ENCODE measurements around the gene FCAR. TPM values are rescaled to one million over a fixed set of nuclear protein-coding genes. Genes with fewer than 3 reads are reported as not detected.
"Not testable (repeated sequence)": the region's sequence is repeated elsewhere in the genome, so short reads cannot be mapped to it uniquely, and the experiment has no call there.

FCAR gene
- total RNA-seq, 2 experiments from 2014 or later: not detected

DNA sequence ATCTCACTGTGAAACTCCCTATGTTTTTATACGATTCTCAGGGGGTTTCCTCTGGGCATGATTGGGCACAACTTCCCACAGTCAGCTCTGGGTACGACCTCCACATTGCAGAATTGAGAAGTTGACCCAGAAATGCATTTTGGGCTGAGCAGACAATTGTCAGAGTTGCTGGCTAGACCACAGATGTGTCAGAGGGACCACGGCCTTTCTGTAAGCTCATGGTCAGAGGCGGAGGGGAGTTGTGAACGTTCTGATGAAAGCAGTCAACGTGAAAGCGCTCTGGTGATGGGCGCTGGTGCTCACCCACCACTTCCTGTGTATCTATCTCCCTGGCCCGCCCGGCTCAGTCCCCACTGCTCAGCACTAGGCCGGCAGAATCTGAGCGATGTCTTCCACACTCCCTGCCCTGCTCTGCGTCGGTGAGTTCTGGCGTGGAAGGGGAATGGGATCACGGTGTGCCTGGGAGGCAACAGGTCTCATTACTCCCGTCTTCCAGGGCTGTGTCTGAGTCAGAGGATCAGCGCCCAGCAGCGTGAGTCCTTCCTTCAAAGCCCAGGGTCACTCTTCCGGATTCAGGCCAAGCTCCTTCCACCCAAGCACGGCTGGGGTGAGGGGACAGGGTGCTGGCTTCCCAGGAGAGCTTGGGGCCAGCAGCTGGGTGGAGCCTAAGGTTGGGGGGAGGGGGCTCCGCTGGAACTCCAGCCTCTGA is 31.9 kb downstream of the FCAR start, which contains the start of gene NCR1:
TSS of gene NCR1 (plus strand) at position 346 of the 709 bp plus-strand sequence. CDS start at position 386, 40 bp downstream.
- Mint-ChIP-seq H3K36me3 (no peaks in the 10 kb centered on the region), H3K27me3 (peaks cover 21% of the 10 kb centered on the region), H3K27ac (no peak within 1 kb of the TSS), H3K9me3 (no peaks in the 10 kb centered on the region), H3K4me1 (peaks cover 5% of the 10 kb centered on the region), H3K4me3 (no peak within 1 kb of the TSS)
- no peak for DNase-seq

DNA sequence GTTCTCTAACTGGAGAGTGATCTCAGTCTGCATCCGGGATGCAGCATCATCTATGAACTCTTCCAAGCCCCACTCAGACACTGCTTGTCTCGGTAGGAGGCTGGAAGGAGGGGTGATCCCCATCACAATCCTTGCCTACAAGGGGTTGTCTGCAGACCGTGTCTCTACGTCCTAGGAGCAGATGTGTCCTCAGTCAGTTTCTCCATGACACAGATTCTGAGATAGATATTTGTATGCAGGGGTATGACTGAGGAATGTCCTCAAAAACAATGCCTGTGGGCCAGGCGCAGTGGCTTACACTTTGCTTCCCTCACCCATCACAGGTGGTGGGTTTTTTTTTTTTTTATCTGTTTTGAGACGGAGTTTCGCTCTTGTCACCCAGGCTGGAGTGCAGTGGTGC is 32.8 kb downstream of the FCAR start:
- Mint-ChIP-seq H3K9me3 (no peaks in the 10 kb centered on the region), H3K4me3 (no peak overlapping the region), H3K4me1 (peaks cover 5% of the 10 kb centered on the region), H3K27ac (no peak overlapping the region), H3K36me3 (no peaks in the 10 kb centered on the region), H3K27me3 (peaks cover 23% of the 10 kb centered on the region)
- DNase-seq: no peak

DNA sequence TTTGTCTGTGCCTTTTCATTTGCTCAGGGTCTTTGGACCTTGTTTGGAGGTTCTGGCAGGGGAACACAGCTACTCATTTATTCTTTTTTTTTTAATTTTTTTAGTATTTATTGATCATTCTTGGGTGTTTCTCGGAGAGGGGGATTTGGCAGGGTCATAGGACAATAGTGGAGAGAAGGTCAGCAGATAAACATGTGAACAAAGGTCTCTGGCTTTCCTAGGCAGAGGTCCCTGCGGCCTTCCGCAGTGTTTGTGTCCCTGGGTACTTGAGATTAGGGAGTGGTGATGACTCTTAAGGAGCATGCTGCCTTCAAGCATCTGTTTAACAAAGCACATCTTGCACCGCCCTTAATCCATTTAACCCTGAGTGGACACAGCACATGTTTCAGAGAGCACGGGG is 33.9 kb downstream of the FCAR start:
- not testable (repeated sequence) for DNase-seq, H3K9me3 Mint-ChIP-seq, H3K27ac Mint-ChIP-seq, H3K36me3 Mint-ChIP-seq, H3K4me3 Mint-ChIP-seq, H3K4me1 Mint-ChIP-seq
- H3K27me3 Mint-ChIP-seq: peaks cover 23% of the 10 kb centered on the region

DNA sequence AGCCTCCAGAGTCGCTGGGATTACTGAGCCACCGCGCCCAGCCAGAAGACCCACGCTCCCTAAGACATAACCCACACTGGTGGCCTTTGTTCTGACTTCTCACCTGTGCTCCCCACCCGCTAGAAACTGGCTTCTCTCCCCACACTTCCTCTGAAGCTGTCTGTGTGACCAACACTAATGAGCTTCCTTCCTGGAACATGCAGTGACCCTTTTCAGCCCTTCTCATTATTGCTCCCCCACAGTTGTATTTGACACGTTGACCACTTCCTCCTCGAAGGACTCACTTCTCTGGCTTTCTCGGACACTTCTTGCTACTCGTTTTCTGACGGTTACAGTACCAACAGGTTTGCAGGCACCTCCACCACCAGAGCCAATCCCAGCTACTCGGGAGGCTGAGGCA is 42.8 kb downstream of the FCAR start:
- DNase-seq: no peak
- peaks cover 2% of the 10 kb centered on the region for H3K4me1 Mint-ChIP-seq
- H3K27ac Mint-ChIP-seq: no peak overlapping the region
- H3K36me3 Mint-ChIP-seq: no peaks in the 10 kb centered on the region
- H3K9me3 Mint-ChIP-seq: no peaks in the 10 kb centered on the region
- peaks cover 25% of the 10 kb centered on the region for H3K27me3 Mint-ChIP-seq
- H3K4me3 Mint-ChIP-seq: no peak overlapping the region

DNA sequence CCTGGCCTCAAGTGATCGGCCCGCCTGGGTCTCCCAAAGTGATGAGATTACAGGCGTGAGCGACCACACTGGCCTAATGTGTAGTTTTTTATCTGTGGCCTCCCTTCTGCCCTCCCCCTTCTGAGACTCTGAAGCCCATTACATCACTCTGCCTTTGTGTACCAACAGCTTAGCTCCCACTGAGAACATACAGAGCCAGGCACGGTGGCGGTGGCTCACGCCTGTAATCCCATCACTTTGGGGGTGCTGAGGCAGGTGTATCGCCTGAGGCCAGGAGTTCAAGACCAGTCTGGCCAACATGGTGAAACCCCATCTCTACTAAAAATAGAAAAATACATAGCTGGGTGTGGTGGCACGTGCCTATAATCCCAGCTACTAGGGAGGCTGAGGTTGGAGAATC is 44.5 kb downstream of the FCAR start:
- Mint-ChIP-seq H3K27ac (no peak overlapping the region), H3K36me3 (no peaks in the 10 kb centered on the region), H3K9me3 (no peaks in the 10 kb centered on the region), H3K4me1 (peaks cover 2% of the 10 kb centered on the region), H3K4me3 (no peak overlapping the region), H3K27me3 (peaks cover 25% of the 10 kb centered on the region)
- DNase-seq: no peak

DNA sequence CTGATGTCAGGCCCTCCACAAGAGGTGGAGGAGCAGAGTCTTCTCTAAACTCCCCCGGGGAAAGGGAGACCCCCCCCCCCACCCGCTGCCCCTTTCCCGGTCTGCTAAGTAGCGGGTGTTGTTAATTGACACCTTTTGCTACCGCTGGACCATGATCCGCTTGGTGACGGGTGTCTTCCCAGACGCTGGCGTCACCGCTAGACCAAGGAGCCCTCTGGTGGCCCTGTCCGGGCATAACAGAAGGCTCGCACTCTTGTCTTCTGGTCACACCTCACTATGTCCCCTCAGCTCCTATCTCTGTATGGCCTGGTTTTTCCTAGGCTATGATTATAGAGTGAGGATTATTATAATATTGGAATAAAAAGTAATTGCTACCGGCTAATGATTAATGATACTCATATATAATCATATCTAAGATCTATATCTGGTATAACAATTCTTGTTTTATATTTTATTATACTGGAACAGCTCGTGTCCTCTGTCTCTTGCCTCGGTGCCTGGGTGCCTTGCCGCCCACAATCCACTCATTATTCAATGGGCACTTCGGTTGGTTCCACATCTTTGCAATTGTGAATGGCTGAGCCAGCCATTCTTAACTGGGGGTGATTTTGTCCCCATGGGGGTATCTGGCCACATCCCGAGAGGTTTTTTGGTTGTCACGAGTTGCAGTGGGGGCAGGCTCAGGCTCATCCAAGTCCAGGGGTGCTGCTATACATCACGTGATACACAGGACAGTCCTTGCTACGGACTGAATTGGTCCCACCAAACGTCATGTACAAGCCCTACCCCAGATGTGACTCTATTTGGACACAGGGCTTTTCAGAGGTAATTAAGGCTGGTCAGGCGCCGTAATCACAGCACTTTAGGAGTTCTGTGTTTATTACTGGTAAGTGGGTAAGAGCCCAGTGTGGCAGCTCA is 45.9 kb downstream of the FCAR start:
- H3K4me1 Mint-ChIP-seq, DNase-seq, H3K4me3 Mint-ChIP-seq, H3K27ac Mint-ChIP-seq, H3K9me3 Mint-ChIP-seq, H3K36me3 Mint-ChIP-seq: not testable (repeated sequence)
- peaks cover 25% of the 10 kb centered on the region for H3K27me3 Mint-ChIP-seq

DNA sequence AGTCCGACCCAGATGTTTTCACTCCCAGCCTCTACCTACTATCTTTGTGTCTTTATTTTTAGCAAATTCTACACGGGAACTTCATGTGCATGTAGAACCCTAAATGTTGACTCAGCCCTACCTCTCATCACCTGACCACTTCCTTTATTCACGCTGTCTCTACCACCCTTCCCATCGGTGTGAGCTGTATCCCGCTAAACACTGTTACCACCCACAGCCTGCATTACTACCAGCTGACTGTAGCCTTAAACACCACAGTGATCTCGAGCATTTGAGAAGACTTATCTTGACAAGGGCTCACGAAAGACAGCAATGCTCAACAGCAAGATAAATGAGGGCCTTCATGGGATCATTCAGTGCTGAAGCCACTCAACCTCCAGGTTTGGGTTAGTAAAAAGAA is 47.0 kb downstream of the FCAR start:
- H3K4me3 Mint-ChIP-seq: no peak overlapping the region
- peaks cover 25% of the 10 kb centered on the region for H3K27me3 Mint-ChIP-seq
- H3K9me3 Mint-ChIP-seq: peaks cover 7% of the 10 kb centered on the region
- H3K36me3 Mint-ChIP-seq: no peaks in the 10 kb centered on the region
- no peak overlapping the region for H3K27ac Mint-ChIP-seq
- H3K4me1 Mint-ChIP-seq: peaks cover 2% of the 10 kb centered on the region
- DNase-seq: no peak

DNA sequence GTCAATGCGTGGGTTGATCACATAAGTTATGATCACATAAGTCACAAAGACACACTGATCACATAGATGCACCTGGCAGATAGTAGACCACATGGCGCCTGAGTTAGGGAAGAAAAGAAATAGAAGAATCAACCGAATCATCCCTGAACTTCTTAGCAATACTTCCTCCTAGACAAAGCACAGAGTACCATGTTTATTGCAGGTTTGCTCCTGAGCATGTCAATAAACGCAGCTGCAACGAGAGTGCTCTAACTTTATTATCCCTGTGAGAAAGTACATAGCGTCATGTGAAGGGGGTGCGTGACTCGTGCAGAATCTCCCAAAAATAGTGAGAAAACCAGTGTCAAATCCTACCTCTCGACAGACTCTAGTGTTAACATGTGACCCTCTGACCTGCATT is 49.2 kb downstream of the FCAR start:
- H3K27ac Mint-ChIP-seq: no peak overlapping the region
- H3K9me3 Mint-ChIP-seq: peaks cover 14% of the 10 kb centered on the region

DNA sequence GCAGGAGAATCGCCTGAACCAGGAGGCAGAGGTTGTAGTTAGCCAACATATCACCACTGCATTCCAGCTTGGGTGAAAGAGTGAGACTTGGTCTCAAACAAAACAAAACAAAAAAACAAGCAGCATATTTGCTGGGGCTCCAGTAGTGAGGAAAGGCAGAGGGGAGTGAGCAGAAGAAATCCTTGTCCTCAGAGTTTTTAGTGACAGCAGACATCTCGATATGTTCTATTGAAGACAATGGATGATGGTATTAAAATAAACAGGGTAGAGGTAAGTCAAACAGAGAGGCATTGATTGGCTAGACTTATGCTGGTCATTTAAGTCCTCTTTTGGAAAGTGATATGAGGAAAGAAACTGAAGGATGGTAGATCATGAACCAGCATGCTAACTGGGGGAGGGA is 54.3 kb downstream of the FCAR start:
- peaks cover 4% of the 10 kb centered on the region for H3K27me3 Mint-ChIP-seq
- no peak overlapping the region for H3K4me3 Mint-ChIP-seq
- H3K9me3 Mint-ChIP-seq: peaks cover 20% of the 10 kb centered on the region
- H3K27ac Mint-ChIP-seq: no peak overlapping the region
- no peaks in the 10 kb centered on the region for H3K4me1 Mint-ChIP-seq
- DNase-seq: no peak
- H3K36me3 Mint-ChIP-seq: peaks cover 4% of the 10 kb centered on the region

More for the DNA sequence above, 49.2 kb downstream of the FCAR start:
- Mint-ChIP-seq H3K4me3 (no peak overlapping the region), H3K27me3 (peaks cover 17% of the 10 kb centered on the region), H3K4me1 (peaks cover 2% of the 10 kb centered on the region), H3K36me3 (no peaks in the 10 kb centered on the region)
- no peak for DNase-seq

DNA sequence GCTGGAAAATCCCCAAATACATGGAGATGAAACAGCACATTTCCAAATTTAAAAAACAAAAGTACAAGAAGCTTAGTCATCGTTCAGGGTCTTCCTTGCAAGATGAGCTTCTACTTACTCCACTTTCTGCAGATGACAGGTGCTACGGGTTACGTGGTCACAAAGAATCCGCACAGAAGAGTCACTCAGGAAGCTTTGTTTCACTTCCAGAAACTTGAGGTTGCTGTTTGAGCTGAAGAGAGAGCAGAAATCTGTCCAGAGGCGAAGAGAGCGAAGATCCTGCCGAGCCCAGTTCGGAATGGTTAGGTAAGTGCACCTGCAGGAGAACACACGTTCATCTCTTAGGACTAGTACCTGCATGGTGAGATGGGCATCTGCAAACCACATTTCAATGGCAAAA is 63.9 kb downstream of the FCAR start:
- Mint-ChIP-seq H3K27ac (no peak overlapping the region), H3K4me3 (no peak overlapping the region)

DNA sequence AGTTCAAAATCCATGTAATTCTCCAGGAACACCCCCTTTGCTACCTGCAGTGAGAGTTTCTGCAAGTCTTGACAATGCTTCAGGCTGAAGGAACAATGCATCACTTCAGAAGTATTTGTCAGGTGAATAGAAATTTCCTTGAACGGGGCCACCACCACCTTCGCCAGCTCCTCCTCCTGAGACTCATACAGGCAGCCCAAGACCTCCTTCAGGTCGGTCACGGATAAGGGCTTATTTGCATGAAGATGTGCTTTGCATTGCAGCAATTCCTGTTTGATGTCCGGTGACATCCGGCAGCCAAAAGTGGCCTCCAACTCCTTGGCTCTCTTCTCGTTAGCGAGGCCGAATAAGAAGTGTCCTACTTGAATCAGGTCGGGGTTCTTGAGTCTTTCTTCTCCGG is 64.9 kb downstream of the FCAR start:
- Mint-ChIP-seq H3K4me1 (peaks cover 5% of the 10 kb centered on the region), H3K27me3 (peaks cover 24% of the 10 kb centered on the region), H3K9me3 (no peaks in the 10 kb centered on the region), H3K4me3 (no peak overlapping the region), H3K36me3 (no peaks in the 10 kb centered on the region), H3K27ac (no peak overlapping the region)
- no peak for DNase-seq

More for the DNA sequence above, 63.9 kb downstream of the FCAR start:
- no peak for DNase-seq
- Mint-ChIP-seq H3K36me3 (no peaks in the 10 kb centered on the region), H3K4me1 (peaks cover 5% of the 10 kb centered on the region), H3K9me3 (no peaks in the 10 kb centered on the region), H3K27me3 (peaks cover 24% of the 10 kb centered on the region)

DNA sequence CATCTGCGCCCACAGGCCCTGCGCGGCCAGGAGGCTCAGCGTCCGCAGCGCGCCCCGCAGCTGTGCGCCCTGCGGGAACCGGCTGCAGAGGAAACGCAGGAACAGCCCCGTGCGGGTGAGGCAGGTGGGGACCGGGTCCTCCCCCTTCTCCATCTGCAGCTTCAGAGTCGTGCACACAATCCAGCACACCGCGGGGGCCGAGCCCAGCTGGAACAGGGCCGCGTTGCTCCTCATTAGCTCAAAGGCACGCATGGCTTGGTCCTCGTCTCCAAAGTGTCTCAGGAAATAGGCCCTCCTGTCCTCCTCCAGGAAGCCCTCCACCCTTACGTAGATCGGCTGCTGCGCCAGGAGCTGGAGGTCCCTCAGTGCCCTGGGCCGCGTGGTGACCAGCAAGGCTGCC is 65.5 kb downstream of the FCAR start:
- not testable (repeated sequence) for H3K36me3 Mint-ChIP-seq, H3K4me3 Mint-ChIP-seq, H3K9me3 Mint-ChIP-seq, DNase-seq, H3K27ac Mint-ChIP-seq, H3K4me1 Mint-ChIP-seq
- peaks cover 24% of the 10 kb centered on the region for H3K27me3 Mint-ChIP-seq

Other genes starting within 250 kb of the FCAR start
- gene LILRB1, start 243.8 kb upstream of the FCAR start, total RNA-seq: under 1 TPM; 0.25 to 0.72 TPM
- gene LILRB4, start 211.2 kb upstream of the FCAR start, total RNA-seq: not detected
- gene KIR3DL3, start 149.8 kb upstream of the FCAR start, total RNA-seq: not detected
- gene KIR2DL3, start 135.7 kb upstream of the FCAR start, total RNA-seq: not detected
- gene KIR2DL1, start 104.4 kb upstream of the FCAR start, total RNA-seq: not detected
- not detected for gene KIR2DL4, start 70.6 kb upstream of the FCAR start, total RNA-seq
- not detected for gene KIR3DL1, start 57.8 kb upstream of the FCAR start, total RNA-seq
- gene KIR2DS4, start 41.6 kb upstream of the FCAR start, total RNA-seq: under 1 TPM in 1 of 2 experiments, not detected in 1; 0.14 TPM
- gene KIR3DL2, start 23.8 kb upstream of the FCAR start, total RNA-seq: under 1 TPM in 1 of 2 experiments, not detected in 1; 0.18 TPM
- gene NCR1, start 31.9 kb downstream of the FCAR start, total RNA-seq: under 1 TPM in 1 of 2 experiments, not detected in 1; 0.43 TPM
- not detected for gene NLRP7, start 73.3 kb downstream of the FCAR start, total RNA-seq
- 10 to 100 TPM; 19.9 to 20.8 TPM for gene NLRP2, start 92.1 kb downstream of the FCAR start, total RNA-seq
- gene GP6, start 164.0 kb downstream of the FCAR start, total RNA-seq: not detected
- 10 to 100 TPM; 21.7 to 24.0 TPM for gene RDH13, start 188.9 kb downstream of the FCAR start, total RNA-seq
- 1 to 10 TPM; 1.3 to 1.5 TPM for gene EPS8L1, start 201.6 kb downstream of the FCAR start, total RNA-seq
- gene PPP1R12C, start 243.4 kb downstream of the FCAR start, total RNA-seq: 10 to 100 TPM; 67.2 to 73.5 TPM